ENCODE results near the gene DENND5A.
"Not testable (repeated sequence)": the region's sequence is repeated elsewhere in the genome, so short reads cannot be mapped to it uniquely, and the experiment has no call there.

Gene DENND5A

GRCh38 chr11:9099617-9100016, 165.5 kb downstream of the DENND5A start:
- no peak overlapping the region for H3K9ac ChIP-seq (ENCODE audit: low read depth, low read length)
- H3K36me3 ChIP-seq (ENCODE audit: insufficient read depth, low read length) = no peaks in the 10 kb centered on the region
- ATAC-seq (ENCODE audit: insufficient read depth, low read depth) = no peak
- no peaks in the 10 kb centered on the region for H3K79me2 ChIP-seq (ENCODE audit: insufficient read depth, low read length)
- no peaks in the 10 kb centered on the region for H3K4me1 ChIP-seq (ENCODE audit: insufficient read depth, low read length)
- H3K4me2 ChIP-seq (ENCODE audit: insufficient read depth, low read length) = no peak overlapping the region
- H3K27me3 ChIP-seq (ENCODE audit: insufficient read depth, low read length, poor library complexity) = peaks cover 7% of the 10 kb centered on the region
- H3K4me3 ChIP-seq (ENCODE audit: low read depth in 1 of 2, low read length in 2 of 2) = no peak overlapping the region
- no peak overlapping the region for H3K27ac ChIP-seq (ENCODE audit: low read length)
- TF ChIP-seq EZH2 (IDR thresholded peaks at IDR 0.05; ENCODE audit: borderline replicate concordance, low read depth, low read length, severe bottlenecking) (no peak), CTCF (IDR thresholded peaks at IDR 0.05; ENCODE audit: borderline replicate concordance, extremely low read depth, low read length, poor library complexity, severe bottlenecking) (no peak)
- H4K20me1 ChIP-seq (ENCODE audit: insufficient read depth, low read length) = no peaks in the 10 kb centered on the region
- H3K9me3 ChIP-seq (ENCODE audit: insufficient read depth, low read length, severe bottlenecking) = no peaks in the 10 kb centered on the region
- DNase-seq = no peak
- H2AFZ ChIP-seq (ENCODE audit: low read depth, low read length) = no peak overlapping the region

GRCh38 chr11:9098455-9098854, 166.7 kb downstream of the DENND5A start:
- H3K4me1 ChIP-seq (ENCODE audit: insufficient read depth, low read length); H4K20me1 ChIP-seq (ENCODE audit: insufficient read depth, low read length); H3K9me3 ChIP-seq (ENCODE audit: insufficient read depth, low read length, severe bottlenecking); H3K79me2 ChIP-seq (ENCODE audit: insufficient read depth, low read length); H3K27ac ChIP-seq (ENCODE audit: low read length); H3K4me2 ChIP-seq (ENCODE audit: insufficient read depth, low read length); H3K9ac ChIP-seq (ENCODE audit: low read depth, low read length); DNase-seq; H3K27me3 ChIP-seq (ENCODE audit: insufficient read depth, low read length, poor library complexity); H3K36me3 ChIP-seq (ENCODE audit: insufficient read depth, low read length); H3K4me3 ChIP-seq (ENCODE audit: low read depth in 1 of 2, low read length in 2 of 2); ATAC-seq (ENCODE audit: insufficient read depth, low read depth); H2AFZ ChIP-seq (ENCODE audit: low read depth, low read length): not testable (repeated sequence)

GRCh38 chr11:9097186-9097943, 167.8 kb downstream of the DENND5A start:
- not testable (repeated sequence) for H3K4me2 ChIP-seq (ENCODE audit: insufficient read depth, low read length); H3K27ac ChIP-seq (ENCODE audit: low read length); ATAC-seq (ENCODE audit: insufficient read depth, low read depth); H3K9ac ChIP-seq (ENCODE audit: low read depth, low read length); H3K79me2 ChIP-seq (ENCODE audit: insufficient read depth, low read length); H4K20me1 ChIP-seq (ENCODE audit: insufficient read depth, low read length); H3K4me1 ChIP-seq (ENCODE audit: insufficient read depth, low read length); H3K4me3 ChIP-seq (ENCODE audit: low read depth in 1 of 2, low read length in 2 of 2); H3K9me3 ChIP-seq (ENCODE audit: insufficient read depth, low read length, severe bottlenecking); H2AFZ ChIP-seq (ENCODE audit: low read depth, low read length); H3K36me3 ChIP-seq (ENCODE audit: insufficient read depth, low read length); DNase-seq; H3K27me3 ChIP-seq (ENCODE audit: insufficient read depth, low read length, poor library complexity)

GRCh38 chr11:9096427-9096826, 168.7 kb downstream of the DENND5A start:
- Histone ChIP-seq H2AFZ (ENCODE audit: low read depth, low read length) (no peak overlapping the region), H3K27ac (ENCODE audit: low read length) (no peak overlapping the region), H3K79me2 (ENCODE audit: insufficient read depth, low read length) (no peaks in the 10 kb centered on the region), H3K9ac (ENCODE audit: low read depth, low read length) (no peak overlapping the region), H4K20me1 (ENCODE audit: insufficient read depth, low read length) (no peaks in the 10 kb centered on the region), H3K4me3 (ENCODE audit: low read depth in 1 of 2, low read length in 2 of 2) (no peak overlapping the region), H3K27me3 (ENCODE audit: insufficient read depth, low read length, poor library complexity) (peaks cover 4% of the 10 kb centered on the region), H3K9me3 (ENCODE audit: insufficient read depth, low read length, severe bottlenecking) (no peaks in the 10 kb centered on the region), H3K4me2 (ENCODE audit: insufficient read depth, low read length) (no peak overlapping the region), H3K36me3 (ENCODE audit: insufficient read depth, low read length) (no peaks in the 10 kb centered on the region), H3K4me1 (ENCODE audit: insufficient read depth, low read length) (no peaks in the 10 kb centered on the region)
- TF ChIP-seq EZH2 (IDR thresholded peaks at IDR 0.05; ENCODE audit: borderline replicate concordance, low read depth, low read length, severe bottlenecking) (no peak), CTCF (IDR thresholded peaks at IDR 0.05; ENCODE audit: borderline replicate concordance, extremely low read depth, low read length, poor library complexity, severe bottlenecking) (no peak)
- ATAC-seq (ENCODE audit: insufficient read depth, low read depth) (no peak), DNase-seq (no peak)
